Kidney capillary endothelial cell (primary cell): Measurements from ENCODE around the gene GREB1L.
A peak's percentile ranks its signal among the peaks of the same experiment; 100 is the strongest.
"Not testable (repeated sequence)": the region's sequence is repeated elsewhere in the genome, so short reads cannot be mapped to it uniquely, and the experiment has no call there.

ENCODE experiments used
- DNase-seq: peaks from one replicate; pipeline ENCODE4 v3.0.0-alpha.2; 2018; ENCODE audit warnings: low spot score

The GREB1L gene

GRCh38 chr18:21264651-21265050 is 22.6 kb downstream of the GREB1L start:
- no peak for DNase-seq

DNA sequence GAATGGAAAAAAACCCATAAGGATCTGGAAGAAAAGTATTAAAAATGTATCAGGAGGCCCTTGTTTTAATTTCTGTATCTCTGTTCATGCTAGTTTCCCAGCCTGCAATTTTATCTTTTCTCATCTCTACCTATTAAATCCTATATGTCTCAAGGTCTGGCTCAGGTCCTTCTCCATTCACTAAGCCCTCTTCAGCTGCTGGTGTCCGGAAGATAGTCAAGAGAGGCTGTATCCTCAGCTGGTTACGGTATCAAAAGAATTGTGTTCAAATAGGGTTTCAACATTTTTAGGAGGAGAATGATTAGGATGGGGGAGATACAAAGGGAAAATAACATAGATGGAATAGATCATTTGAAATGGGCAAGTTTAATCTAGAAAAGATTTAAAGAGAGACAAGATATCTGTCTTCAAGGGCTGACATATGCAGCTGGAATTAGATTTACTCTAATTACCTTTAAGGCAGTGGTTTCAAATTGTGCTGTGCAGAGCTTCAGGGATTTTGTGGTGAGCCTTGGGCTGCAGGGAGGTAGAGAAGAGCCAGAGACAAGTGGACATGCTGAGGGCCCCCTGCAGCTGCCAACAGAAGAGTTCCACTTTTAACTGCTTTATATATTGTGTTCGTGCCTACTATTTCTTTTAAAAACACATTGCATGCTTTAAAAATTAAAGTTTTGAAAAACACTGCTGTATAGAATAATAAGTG is 24.1 kb downstream of the GREB1L start:
- DNase-seq, result no peak

DNA sequence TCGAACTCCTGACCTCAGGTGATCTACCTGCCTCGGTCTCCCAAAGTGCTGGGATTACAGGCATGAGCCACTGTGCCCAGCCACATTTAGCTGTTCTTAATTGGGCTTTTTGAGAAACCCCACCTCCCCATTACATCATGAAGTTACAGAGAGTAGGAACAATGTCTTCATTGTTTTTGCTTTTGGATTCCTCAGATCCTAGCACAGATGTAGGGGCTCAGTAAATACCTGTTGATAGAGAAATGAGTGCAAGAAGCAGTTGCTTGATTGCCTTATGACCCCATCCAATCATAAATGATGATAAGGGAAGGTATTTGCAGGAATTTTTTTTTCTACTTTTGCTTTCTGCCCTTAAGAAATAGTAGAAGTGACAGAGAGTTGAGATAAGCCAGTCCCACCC is 25.4 kb downstream of the GREB1L start:
- DNase-seq, result no peak

DNA sequence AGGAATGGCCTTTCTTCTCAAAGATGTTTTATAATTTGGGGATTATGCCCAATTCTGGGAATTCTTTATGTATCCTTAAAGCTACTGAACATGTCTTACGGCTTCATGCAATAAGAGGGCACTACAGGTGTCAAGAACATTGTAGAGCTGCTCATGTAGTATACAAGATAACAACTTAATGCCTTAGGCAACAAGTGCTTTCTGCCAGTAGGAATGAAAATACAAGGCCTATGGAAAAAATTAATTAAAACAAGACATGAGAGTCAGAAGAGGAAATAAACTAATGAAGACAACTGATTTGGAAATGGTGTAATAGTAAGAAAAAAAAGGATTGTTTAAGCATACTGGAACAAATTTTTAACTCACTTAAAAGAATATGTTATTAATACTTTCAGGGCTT is 27.3 kb downstream of the GREB1L start:
- no peak for DNase-seq

DNA sequence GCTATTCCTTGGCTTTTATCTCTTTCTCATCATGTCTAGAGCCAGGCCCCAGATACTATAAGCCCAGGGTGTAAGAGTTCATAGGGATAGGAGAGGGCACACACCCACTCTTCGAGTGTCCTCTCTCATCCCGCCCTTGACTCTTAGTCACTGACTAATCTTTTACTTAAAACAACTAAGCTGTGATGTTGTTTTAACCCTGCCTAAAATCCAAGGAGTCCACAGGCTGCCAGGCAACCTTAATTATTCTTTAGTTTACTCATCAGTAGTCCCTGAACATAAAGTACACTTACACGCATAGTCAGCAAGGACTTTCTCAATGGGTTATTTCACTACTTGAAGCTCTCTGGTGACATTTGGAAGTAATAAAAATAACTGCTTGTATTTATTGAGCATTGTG is 28.4 kb downstream of the GREB1L start:
- no peak for DNase-seq

DNA sequence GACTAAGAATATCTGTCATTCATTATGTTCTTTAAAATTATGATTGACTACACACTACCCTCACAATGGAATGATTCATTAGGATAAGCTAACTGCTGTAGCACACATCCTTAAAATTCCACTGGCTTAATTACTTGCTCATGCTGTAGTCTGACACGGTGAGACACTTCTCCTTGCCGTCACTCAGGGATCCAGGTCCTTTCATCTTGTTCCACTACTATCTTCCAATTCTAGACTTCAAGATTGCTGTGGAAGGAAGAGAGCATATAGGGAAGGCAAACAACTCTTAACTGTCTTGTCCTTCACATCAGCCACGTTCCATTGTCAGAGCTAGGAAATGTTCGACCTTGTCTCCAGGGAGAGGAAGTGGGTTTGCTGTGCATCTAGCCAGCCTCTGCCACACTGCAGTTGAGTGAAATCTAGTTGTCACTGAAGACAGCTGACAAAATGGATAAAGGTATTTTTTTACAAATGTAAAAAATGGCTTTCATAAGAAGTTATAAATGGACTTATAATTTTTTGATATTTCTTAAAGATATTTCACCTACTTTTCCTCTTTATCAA is 30.1 kb downstream of the GREB1L start:
- DNase-seq, result no peak

DNA sequence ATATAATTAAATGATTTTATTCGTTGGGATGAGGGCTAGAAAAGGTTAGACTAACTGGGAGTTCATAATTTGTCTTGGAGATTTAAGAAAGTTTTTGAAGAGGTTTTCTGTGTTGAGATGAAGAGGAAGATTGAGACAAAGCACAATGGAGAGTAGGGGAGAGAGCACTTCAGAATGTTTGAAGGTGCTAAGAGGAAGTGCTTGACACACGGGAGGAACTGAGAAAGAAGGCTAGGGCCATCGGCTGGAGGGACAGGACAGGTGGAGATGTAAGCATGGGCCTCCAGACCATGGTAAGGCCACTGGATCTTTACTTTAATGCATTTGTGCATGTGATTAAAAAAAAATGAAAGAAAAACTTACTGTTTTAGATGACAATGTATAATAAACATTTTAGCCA is 31.5 kb downstream of the GREB1L start:
- no peak for DNase-seq

DNA sequence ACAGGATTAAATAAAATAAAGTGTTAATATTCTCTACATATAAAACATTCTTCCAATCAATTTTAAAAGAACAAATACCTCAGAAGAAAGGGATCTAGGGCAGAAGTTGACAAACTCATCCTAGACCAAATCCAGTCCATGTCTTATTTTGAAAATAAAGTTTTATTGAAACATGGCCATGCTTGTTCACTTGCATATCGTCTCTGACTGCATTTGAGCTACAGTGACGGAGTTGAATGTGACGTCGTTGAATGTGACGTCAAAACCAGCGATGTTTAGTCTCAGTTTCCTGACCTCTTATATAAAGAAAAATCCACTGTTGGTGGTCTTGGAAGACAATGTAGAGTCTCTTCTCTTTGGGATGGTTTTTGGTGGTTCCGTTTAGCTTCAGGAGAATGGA is 33.6 kb downstream of the GREB1L start:
- DNase-seq, result no peak

DNA sequence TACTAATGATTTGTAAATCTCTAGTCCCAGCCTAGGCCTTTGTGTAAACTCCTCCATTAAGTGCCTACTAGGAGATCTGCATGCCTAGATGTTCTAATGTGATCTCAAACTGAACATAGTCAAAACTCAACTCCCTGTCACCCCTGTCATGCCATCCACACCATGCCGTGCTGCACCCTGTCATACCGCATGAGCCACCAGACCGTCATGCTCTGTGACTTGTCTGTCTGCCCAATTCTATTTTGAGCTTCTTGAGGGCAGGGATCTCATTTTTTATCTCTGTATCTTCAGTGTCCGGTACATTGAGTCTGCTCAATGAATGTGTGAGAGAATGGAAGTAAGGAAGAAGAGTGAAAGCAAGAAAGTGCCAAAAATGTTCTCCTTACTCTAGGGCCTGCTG is 35.5 kb downstream of the GREB1L start:
- DNase-seq, result no peak

GRCh38 chr18:21278218-21278617 is 36.2 kb downstream of the GREB1L start:
- not testable (repeated sequence) for DNase-seq

- no peak for DNase-seq
These were observed 39.6 kb downstream of the GREB1L start for GRCh38 chr18:21281603-21282002.

DNA sequence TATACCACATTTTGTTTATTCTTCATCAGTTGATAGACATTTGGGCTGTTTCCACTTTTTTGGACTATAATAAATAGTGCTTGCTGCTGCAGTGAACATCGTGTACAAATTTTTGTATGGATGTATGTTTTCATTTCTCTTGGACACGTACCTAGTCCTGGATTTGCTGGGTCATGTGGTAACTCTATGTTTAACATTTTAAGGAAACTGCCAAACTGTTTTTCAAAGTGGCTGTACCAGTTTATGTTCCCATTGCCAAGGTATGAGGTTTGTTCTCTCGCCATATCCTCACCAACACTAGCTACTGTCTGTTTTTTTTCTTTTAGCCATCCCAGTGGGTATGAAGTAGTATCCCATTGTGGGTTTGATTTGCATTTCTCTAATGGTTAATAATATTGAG is 42.5 kb downstream of the GREB1L start:
- no peak for DNase-seq

DNA sequence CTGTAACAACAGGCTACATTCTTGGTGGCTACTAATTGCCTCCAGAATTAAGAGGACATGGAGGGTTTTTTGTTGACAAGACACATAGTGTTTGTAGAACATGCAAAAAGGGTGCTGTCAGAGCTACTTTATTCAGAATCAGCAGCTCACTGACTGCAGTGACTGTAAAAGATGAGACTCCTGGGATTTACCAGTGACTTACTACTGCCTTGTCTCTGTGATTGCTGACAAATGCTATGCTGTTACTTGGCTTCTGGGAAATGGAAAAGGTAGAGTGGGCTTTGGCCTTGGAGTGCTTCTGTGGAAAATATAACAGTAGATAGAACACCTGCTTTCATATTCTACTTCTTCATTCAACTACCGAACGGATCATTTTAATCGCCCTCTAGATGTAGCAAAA is 47.8 kb downstream of the GREB1L start:
- no peak for DNase-seq

GRCh38 chr18:21291106-21291505 is 49.1 kb downstream of the GREB1L start:
- DNase-seq, result no peak

DNA sequence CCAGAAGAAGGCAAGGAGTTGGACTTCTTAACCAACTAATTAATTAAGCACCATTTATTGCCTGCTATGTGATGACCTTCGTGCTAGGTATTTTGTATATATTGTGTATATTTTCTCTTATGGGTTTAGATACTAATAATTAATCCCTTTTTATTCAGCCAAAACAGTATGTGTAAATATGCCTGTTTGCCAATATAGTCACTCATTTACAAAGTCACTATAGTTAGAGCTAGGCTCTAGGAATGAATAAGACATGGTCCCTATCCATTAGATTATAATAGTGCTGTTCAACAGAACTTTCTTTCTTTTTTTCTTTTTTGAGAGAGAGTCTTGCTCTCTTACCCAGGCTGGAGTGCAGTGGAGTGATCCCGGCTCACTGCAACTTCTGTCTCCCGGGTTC is 51.4 kb downstream of the GREB1L start:
- no peak for DNase-seq

GRCh38 chr18:21295101-21295500 is 53.1 kb downstream of the GREB1L start:
- DNase-seq, result no peak

- no peak for DNase-seq
These were observed 54.0 kb downstream of the GREB1L start for GRCh38 chr18:21296045-21296444.

DNA sequence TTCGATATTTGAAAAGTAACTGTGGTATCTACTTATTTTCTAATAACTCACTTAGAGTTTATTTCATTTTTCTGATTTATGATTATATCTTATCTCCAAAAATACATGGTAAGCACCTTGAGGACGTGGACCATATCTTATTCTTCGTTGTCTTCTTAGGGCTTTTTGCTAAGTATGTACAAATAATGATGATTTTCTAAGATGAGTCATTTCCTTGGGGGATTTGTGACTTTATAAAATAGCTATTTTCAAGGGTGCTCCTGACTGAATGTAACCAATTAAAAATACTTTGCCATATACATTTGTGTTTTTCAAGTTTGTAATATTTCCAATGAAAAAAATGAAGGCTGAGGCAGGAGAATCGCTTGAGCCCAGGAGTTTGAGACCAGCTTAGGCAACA is 56.3 kb downstream of the GREB1L start:
- peak; percentile 8 for DNase-seq

DNA sequence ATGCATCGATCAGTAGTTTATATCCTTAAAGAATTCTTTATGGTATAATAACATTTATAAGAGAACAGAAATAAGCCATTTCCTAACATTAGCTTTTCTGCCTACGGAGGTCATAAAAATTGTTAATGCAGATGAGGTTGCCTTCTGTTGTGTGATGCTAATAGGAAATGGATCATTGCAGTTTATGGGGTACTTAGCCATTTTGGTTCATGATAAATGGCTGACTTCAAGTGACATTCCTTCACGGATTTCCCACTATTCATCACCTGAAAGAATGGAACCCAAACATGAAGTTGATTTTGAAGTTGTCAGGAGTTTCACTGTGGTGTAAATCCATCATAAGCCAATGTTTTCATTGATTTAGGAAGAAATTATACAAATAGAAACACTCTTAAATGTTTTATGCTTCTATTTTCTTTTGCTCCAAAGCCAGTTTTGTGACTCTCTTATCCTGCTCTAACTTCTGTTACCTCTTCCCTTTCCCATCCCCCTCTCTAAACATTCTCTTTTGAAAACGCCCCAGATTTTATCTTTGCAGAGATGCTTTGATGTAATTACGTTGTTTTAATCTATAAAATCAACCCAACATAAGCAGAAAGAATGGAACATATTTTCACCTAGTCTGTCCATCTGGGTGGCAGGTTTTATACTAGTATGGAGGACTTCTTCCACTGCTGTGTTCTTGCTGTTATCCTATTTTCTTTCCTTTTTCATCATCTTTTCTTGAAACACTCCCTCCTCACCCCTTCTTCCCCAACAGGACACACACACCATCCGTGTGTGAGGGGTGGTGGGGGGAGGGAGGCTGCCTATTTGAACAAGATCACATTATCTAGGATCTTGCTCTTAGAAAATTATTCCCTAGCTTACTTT is 58.2 kb downstream of the GREB1L start:
- no peak for DNase-seq

DNA sequence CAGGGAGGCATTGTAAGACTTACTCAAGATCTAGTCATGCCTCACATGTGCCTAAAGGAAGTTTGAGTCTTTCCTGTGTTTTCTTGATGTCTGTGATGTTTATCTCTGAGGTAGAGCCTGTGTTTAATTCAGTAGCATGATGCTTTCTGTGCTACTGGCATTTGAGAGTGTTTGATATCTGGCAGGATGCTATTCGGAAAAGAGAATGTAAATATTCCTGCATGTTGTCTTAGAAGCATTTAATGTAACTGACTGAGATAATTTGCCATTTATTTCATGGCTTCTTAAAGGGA is 58.8 kb downstream of the GREB1L start:
- DNase-seq, result peak; percentile 47

GRCh38 chr18:21303445-21303844 is 61.4 kb downstream of the GREB1L start:
- peak; percentile 34 for DNase-seq

GRCh38 chr18:21303895-21304294 is 61.9 kb downstream of the GREB1L start:
- DNase-seq, result no peak

GRCh38 chr18:21305621-21306020 is 63.6 kb downstream of the GREB1L start:
- DNase-seq, result no peak

DNA sequence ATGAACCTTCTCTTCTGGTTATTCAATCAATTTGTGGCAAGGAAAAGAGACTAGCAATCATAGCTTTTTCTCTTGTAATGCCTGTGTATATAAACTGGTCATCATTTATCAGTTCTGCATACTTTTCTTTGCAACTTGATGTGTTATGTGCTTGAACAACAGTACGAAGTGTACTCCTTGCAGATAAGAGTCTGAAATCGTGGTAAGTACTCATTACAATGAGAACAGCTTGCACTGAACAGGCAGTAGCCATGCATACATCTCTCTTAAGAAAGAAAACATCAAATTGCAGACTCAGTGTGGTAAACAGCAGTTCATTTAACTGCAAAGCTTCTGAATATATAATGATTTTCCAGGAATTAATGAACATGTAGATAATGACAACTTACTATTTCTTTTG is 64.3 kb downstream of the GREB1L start:
- DNase-seq, result no peak
